Adrenal gland (tissue), 5 donors: ENCODE results near the gene ABCA1.

Experiments used
- POLR2A ChIP-seq, 2 donors: fragments of 450-650 bp; IDR thresholded peaks; one replicate each; pipeline ENCODE4 v1.6.1; 2017; ENCODE audit warnings: antibody characterized with exemption in 2 of 2, mild to moderate bottlenecking in 2 of 2, moderate library complexity in 1 of 2
- TF ChIP-seq, protein P1 (sequence below), 6 experiments: fragments of 450-650 bp in 4 of 6; fragments of 200-600 bp in 2 of 6; sonication (generic) in 1 of 6; IDR thresholded peaks; 1 replicate in 5 of 6; 2 replicates in 1 of 6; pipeline versions ENCODE4 v1.5.1 to v1.8.0; 2016 to 2021; ENCODE audit warnings: antibody characterized with exemption in 6 of 6, mild to moderate bottlenecking in 2 of 6, moderate library complexity in 1 of 6
- donor health status: DM: no; HTN: no; CAD: no.

DNA sequence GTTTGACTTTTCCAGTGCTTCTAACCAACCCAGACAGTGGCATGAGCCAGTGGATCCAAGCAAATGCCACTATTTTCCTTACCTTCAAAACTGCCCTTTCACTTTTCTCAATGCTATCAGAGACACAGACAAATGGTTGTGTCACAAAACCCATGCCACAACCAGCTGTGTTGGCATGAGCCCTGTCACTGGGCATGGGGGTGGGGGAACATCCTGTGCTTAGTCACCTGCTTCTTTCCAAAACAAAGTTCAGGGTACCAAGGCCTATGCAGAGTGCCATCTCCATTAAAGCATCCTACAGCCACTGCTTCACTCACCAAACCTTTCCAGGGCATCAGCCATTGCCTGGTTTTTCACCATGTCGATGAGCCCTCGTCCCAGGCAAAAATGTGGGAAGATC is 133.9 kb downstream of the ABCA1 start:
- TF ChIP-seq, protein P1, sequence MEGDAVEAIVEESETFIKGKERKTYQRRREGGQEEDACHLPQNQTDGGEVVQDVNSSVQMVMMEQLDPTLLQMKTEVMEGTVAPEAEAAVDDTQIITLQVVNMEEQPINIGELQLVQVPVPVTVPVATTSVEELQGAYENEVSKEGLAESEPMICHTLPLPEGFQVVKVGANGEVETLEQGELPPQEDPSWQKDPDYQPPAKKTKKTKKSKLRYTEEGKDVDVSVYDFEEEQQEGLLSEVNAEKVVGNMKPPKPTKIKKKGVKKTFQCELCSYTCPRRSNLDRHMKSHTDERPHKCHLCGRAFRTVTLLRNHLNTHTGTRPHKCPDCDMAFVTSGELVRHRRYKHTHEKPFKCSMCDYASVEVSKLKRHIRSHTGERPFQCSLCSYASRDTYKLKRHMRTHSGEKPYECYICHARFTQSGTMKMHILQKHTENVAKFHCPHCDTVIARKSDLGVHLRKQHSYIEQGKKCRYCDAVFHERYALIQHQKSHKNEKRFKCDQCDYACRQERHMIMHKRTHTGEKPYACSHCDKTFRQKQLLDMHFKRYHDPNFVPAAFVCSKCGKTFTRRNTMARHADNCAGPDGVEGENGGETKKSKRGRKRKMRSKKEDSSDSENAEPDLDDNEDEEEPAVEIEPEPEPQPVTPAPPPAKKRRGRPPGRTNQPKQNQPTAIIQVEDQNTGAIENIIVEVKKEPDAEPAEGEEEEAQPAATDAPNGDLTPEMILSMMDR (IDR thresholded peaks at IDR 0.05) = no peak
- TF ChIP-seq POLR2A (IDR thresholded peaks at IDR 0.05) = no peak
